ENCODE results near the gene MYO7B.

- TF ChIP-seq POLR2AphosphoS5 (IDR thresholded peaks at IDR 0.05; ENCODE audit: borderline replicate concordance, low read depth, low read length): no peak
- no peak for TF ChIP-seq EZH2 (IDR thresholded peaks at IDR 0.05)
- no peak for TF ChIP-seq FOXP2 (optimal IDR thresholded peaks at IDR 0.05; ENCODE audit: control extremely low read depth, extremely low read length, insufficient read depth)
Measured at GRCh38 chr2:127528487-127528886, 7.0 kb upstream of the MYO7B start.

Data from SK-N-MC (cell line).